GM19351 (cell line): Measurements from ENCODE around the gene IDH3A.
"Not testable (repeated sequence)": the region's sequence is repeated elsewhere in the genome, so short reads cannot be mapped to it uniquely, and the experiment has no call there.

Experiments used
- ATAC-seq: cut with Tn5 transposase; IDR thresholded peaks from one replicate; pipeline ENCODE4 v1.9.1; 2021; ENCODE audit warnings: mild to moderate bottlenecking, moderate library complexity; ENCODE audit not compliant: unreplicated experiment

Gene IDH3A

DNA sequence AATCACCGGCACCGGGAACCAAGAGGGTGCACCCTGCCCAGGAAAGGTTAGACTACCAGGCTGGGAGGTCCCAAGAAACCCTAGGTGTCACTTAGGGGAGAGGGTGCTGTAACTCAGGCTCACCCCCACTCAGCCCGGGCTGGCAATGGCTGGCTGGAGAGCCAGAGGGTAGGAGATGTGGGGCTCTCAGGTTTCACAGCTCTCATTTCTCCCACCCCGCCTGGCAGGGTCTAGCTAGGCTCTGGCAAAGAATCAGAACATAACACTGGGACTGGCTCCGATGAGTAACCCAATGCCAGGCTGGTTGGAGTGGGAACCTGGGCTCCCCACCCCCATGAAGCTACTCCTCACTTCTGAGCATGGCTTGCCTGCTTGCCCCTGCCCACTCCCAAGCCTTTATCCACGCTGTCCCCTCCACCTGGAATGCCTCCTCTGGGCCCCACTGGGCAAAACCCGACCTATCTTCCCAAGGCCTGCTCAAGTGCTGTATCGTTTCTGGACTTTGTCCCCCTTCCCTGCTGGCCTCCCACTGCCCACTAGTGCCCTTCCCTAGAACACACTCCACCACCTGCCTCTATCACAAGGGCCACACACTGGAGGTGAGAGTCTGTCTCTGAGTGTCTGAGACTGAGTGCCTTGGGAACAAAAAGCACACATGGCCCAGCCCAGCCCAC, 19.9 kb upstream of the IDH3A start:
- no peak for ATAC-seq

DNA sequence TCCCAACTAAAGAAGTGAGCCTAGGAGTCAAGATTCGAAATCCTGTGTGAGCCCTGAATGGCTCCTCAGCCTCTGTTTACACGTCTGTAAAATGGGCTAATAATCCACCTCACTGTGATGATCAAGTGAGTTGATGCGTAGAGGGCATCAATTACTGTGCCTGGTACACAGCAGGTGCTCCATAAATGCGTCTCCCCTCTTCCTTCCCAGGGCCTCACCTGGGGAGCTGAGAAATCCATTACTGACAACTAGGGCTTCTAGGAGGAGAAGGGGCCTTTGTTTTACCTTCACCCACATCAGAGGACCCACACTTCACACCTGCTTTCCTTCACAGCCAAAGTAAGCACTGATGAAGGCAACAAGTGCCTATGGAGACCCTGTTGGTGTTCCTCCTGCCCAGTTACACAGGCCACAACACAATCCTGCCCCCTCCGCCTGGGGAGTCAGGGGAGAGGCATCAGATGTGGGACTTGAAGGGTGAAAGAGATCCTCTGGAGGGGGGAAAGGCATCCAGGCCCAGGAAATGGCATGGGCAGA, 19.3 kb upstream of the IDH3A start:
- ATAC-seq, result no peak

- ATAC-seq, result peak; percentile 47
Measured at GRCh38 chr15:78130466-78131294, 18.5 kb upstream of the IDH3A start.

- peak; percentile 84 for ATAC-seq
Measured at GRCh38 chr15:78131295-78132061, 17.7 kb upstream of the IDH3A start, which contains the start of gene CIB2. Gene CIB2, minus strand, starts transcription at chr15:78131445. Its CDS starts 230 bp downstream, at chr15:78131215.

DNA sequence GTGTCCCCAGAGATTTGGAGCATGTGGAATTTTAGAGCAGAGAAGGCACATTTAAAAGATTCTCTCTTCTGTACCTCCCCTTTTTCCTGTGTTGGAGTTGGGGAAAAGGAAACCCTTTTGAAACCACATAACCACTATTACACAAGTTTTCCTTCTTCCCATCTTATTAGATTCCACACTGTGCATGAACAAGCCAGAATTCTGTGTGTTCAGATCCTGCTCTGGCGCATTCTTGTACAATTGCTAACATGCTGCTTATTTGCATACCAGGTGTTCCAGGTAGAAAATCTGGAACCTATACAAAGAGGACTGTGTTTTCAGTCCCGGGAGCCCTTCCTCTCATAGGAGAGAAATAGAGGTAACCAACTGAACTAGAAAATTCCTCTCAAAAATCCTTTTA, 15.4 kb upstream of the IDH3A start:
- no peak for ATAC-seq

GRCh38 chr15:78139578-78139977, 9.6 kb upstream of the IDH3A start:
- no peak for ATAC-seq

- no peak for ATAC-seq
Measured at GRCh38 chr15:78140292-78140691, 8.9 kb upstream of the IDH3A start.

- no peak for ATAC-seq
Measured at GRCh38 chr15:78142332-78142731, 6.8 kb upstream of the IDH3A start.

GRCh38 chr15:78146425-78147154, 2.6 kb upstream of the IDH3A start:
- no peak for ATAC-seq

DNA sequence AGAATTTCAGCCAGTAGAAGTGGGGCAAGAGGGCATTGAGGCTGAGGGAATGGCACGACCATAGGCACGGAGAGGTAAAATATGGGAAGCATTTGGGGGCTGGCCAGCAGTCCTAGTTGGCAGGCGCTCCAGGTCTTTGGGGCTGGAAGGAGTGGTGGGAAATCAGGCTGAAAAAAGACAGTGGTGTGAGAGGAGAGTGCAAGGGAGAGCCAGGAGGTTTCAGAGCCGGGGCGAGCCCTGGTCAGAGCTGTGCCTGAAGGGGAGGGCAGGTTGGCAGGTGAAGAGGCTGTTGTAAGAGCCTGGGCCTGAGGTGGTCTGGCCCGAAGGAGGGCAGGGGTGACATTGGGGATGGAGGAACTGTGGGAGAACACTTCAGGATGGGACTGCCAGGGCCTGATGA, 1.6 kb upstream of the IDH3A start:
- no peak for ATAC-seq

GRCh38 chr15:78148392-78149067, 632 bp upstream of the IDH3A start:
- peak; percentile 11 for ATAC-seq

- no peak for ATAC-seq
Measured at GRCh38 chr15:78149805-78150751, 916 bp downstream of the IDH3A start.

DNA sequence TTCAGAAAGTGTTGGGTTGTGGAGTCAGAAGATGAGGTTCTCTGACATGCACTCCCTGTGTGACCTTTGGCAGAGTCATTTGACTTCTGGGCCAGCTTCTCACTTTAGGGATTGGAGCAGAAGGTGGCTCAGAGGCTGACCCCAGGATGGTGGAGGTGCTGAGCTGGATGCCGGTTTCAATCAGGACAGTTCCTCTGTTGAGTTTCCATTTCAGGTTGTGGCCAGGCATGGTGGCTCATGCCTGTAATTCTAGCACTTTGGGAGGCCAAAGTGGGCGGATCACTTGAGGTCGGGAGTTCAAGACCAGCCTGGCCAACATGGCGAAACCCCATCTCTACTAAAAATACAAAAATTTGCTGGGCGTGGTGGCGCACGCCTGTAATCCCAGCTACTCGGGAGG, 1.9 kb downstream of the IDH3A start:
- not testable (repeated sequence) for ATAC-seq

DNA sequence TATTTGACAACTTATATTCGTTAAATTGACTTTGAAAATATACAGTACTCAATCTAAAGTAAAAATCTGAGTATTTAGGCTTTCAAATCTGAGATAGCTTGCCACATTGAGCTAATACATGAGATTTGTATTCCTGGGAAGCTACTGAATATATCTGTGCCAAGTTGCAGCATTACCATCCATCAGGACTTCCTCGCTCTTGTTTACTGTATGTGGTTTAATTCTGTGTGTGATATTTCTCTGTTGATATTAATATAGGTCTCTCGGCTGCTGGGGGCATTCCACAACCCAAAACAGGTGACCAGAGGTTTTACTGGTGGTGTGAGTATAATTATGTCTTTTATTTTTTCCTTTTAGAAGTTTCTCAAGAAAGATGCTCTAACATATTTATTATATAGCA, 5.8 kb downstream of the IDH3A start:
- ATAC-seq, result no peak

DNA sequence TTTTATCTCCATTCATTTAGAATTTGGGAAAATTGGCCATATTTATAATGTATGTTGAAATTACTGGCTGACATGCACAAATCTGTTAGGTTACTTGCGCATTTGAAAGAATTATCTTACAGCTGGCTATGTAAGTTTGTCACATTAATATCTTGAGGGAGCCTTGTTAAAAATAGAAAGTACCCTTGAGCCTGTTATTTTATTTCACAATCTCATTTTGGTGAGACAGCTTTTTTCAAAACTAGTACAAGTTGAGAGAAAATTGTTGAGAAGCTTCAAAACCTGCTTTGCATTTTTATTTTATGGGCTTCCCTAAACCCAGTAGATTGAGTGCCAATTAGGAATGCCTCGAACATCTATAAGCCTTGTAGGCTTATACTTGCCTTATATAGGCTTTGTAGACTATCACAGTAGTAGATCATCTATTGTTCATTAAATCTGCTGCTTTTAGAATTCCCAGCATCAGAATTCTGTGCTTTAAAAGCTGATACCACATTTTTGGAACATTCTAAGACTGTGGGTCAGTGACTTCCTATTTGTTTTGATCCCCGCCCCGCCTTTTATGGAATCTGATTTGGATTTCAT, 6.3 kb downstream of the IDH3A start:
- no peak for ATAC-seq

GRCh38 chr15:78156653-78157052, 7.5 kb downstream of the IDH3A start:
- ATAC-seq, result no peak

- ATAC-seq, result no peak
Measured at GRCh38 chr15:78157203-78157602, 8.0 kb downstream of the IDH3A start.

- ATAC-seq, result no peak
Measured at GRCh38 chr15:78159395-78159794, 10.2 kb downstream of the IDH3A start.

- no peak for ATAC-seq
Measured at GRCh38 chr15:78162038-78162437, 12.9 kb downstream of the IDH3A start.
